HepG2 (cell line): ENCODE data around the gene ATG13. TPM values are rescaled to one million over a fixed set of nuclear protein-coding genes. Genes with fewer than 3 reads are reported as not detected.

Experiments used
- ATRX ChIP-seq: sonication (generic); formaldehyde crosslinking; IDR thresholded peaks from 2 replicates; pipeline ENCODE4 v1.4.0; 2020; ENCODE audit warnings: missing genetic modification reagents, borderline replicate concordance
- FOXJ3 ChIP-seq: sonication (generic); formaldehyde crosslinking; IDR thresholded peaks from 2 replicates; pipeline ENCODE4 v1.4.0; 2020; ENCODE audit warnings: missing genetic modification reagents, mild to moderate bottlenecking, borderline replicate concordance
- GABPB1 ChIP-seq: IDR thresholded peaks from 2 replicates; pipeline ENCODE4 v1.6.1; 2016; ENCODE audit warnings: mild to moderate bottlenecking, missing genetic modification reagents, moderate library complexity, missing compliant biosample characterization
- KDM6A ChIP-seq: IDR thresholded peaks from 2 replicates; pipeline ENCODE4 v1.6.1; 2016; ENCODE audit warnings: low read depth
- NCOA5 ChIP-seq: sonication (generic); formaldehyde crosslinking; IDR thresholded peaks from 2 replicates; pipeline ENCODE4 v1.4.0; 2020; ENCODE audit warnings: missing genetic modification reagents
- RBFOX2 ChIP-seq: fragments of 200-400 bp; formaldehyde crosslinking; IDR thresholded peaks from 2 replicates; pipeline ENCODE4 v1.6.1; 2017; ENCODE audit warnings: low read depth, mild to moderate bottlenecking, low read length
- SAFB2 ChIP-seq: sonication (generic); formaldehyde crosslinking; IDR thresholded peaks from 2 replicates; pipeline ENCODE4 v1.5.1; 2020; ENCODE audit warnings: missing genetic modification reagents, low read depth, mild to moderate bottlenecking, borderline replicate concordance
- SYNCRIP ChIP-seq: fragments of 200-400 bp; formaldehyde crosslinking; IDR thresholded peaks from 2 replicates; pipeline ENCODE4 v1.6.1; 2018; ENCODE audit warnings: mild to moderate bottlenecking, low read depth, low read length; ENCODE audit not compliant: insufficient read depth
- TRIM24 ChIP-seq: sonication (generic); formaldehyde crosslinking; IDR thresholded peaks from 2 replicates; pipeline ENCODE4 v1.8.0; 2022; ENCODE audit warnings: mild to moderate bottlenecking, missing genetic modification reagents
- ZC3H4 ChIP-seq: sonication (generic); formaldehyde crosslinking; IDR thresholded peaks from 2 replicates; pipeline ENCODE4 v1.4.0; 2020; ENCODE audit warnings: missing genetic modification reagents, borderline replicate concordance
- ZNF841 ChIP-seq: sonication (generic); formaldehyde crosslinking; IDR thresholded peaks from 2 replicates; pipeline ENCODE4 v1.8.1; 2023; ENCODE audit warnings: missing genetic modification reagents, borderline replicate concordance
- polyA plus RNA-seq, 8 experiments: library from polyadenylated mRNA; depleted of rRNA in 3 of 8; stranded (reverse) in 7 of 8; unstranded in 1 of 8; fragments of >200 nt; fragmentation: Illumina TruSeq in 4 of 8; extraction: Trizol in 4 of 8; gene quantifications; 2 replicates each; pipeline versions ENCODE4 v1.2.1 to v1.2.3, GENCODE V29; 2011 to 2016; ENCODE audit warnings: low read depth in 4 of 8, missing spikeins in 1 of 8, mixed read lengths in 1 of 8; ENCODE audit not compliant: insufficient read depth in 1 of 8
- total RNA-seq, 5 experiments: library from RNA; depleted of rRNA; stranded (reverse); fragments of >200 nt; fragmentation: Illumina TruSeq; extraction: Trizol; gene quantifications; 2 replicates each; pipeline ENCODE4 v1.2.3, GENCODE V29; 2016; ENCODE audit warnings: low read depth in 1 of 5
- TF ChIP-seq, protein P1 (sequence below): sonication (generic); formaldehyde crosslinking; IDR thresholded peaks from 2 replicates; pipeline ENCODE4 v1.4.0; 2020; ENCODE audit warnings: mild to moderate bottlenecking, missing genetic modification reagents
- TF ChIP-seq, protein P2 (sequence below): sonication (generic); formaldehyde crosslinking; IDR thresholded peaks from 2 replicates; pipeline ENCODE4 v1.8.0; 2022; ENCODE audit warnings: low read depth, missing genetic modification reagents
- TF ChIP-seq, protein P3 (sequence below): sonication (generic); formaldehyde crosslinking; IDR thresholded peaks from 2 replicates; pipeline ENCODE4 v1.4.0; 2020; ENCODE audit warnings: missing genetic modification reagents

Gene ATG13
- total and polyA plus RNA-seq, 2 of the 13 experiments (the other 11 are each of a cell fraction or from before 2014, with no cell fraction given): 55.0 to 77.3 TPM

DNA sequence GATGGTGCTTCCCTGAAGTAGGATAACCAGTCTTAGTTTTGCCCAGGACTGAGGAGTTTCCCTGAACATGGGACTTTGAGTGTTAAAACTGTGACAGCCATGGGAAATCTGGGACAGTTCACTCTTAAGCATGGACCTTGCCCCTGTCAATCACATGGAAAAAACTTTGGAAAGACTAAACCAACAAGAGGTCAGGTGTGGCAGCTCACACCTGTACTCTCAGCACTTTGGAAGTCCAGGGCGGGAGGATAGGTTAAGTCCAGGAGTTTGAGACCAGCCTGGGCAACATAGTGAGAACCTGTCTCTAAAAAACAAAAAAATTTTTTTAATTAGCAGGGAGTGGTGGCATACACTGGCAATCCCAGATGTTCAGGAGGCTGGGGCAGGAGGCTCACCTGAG, 20.2 kb upstream of the ATG13 start (continued):
- TF ChIP-seq, protein P1, sequence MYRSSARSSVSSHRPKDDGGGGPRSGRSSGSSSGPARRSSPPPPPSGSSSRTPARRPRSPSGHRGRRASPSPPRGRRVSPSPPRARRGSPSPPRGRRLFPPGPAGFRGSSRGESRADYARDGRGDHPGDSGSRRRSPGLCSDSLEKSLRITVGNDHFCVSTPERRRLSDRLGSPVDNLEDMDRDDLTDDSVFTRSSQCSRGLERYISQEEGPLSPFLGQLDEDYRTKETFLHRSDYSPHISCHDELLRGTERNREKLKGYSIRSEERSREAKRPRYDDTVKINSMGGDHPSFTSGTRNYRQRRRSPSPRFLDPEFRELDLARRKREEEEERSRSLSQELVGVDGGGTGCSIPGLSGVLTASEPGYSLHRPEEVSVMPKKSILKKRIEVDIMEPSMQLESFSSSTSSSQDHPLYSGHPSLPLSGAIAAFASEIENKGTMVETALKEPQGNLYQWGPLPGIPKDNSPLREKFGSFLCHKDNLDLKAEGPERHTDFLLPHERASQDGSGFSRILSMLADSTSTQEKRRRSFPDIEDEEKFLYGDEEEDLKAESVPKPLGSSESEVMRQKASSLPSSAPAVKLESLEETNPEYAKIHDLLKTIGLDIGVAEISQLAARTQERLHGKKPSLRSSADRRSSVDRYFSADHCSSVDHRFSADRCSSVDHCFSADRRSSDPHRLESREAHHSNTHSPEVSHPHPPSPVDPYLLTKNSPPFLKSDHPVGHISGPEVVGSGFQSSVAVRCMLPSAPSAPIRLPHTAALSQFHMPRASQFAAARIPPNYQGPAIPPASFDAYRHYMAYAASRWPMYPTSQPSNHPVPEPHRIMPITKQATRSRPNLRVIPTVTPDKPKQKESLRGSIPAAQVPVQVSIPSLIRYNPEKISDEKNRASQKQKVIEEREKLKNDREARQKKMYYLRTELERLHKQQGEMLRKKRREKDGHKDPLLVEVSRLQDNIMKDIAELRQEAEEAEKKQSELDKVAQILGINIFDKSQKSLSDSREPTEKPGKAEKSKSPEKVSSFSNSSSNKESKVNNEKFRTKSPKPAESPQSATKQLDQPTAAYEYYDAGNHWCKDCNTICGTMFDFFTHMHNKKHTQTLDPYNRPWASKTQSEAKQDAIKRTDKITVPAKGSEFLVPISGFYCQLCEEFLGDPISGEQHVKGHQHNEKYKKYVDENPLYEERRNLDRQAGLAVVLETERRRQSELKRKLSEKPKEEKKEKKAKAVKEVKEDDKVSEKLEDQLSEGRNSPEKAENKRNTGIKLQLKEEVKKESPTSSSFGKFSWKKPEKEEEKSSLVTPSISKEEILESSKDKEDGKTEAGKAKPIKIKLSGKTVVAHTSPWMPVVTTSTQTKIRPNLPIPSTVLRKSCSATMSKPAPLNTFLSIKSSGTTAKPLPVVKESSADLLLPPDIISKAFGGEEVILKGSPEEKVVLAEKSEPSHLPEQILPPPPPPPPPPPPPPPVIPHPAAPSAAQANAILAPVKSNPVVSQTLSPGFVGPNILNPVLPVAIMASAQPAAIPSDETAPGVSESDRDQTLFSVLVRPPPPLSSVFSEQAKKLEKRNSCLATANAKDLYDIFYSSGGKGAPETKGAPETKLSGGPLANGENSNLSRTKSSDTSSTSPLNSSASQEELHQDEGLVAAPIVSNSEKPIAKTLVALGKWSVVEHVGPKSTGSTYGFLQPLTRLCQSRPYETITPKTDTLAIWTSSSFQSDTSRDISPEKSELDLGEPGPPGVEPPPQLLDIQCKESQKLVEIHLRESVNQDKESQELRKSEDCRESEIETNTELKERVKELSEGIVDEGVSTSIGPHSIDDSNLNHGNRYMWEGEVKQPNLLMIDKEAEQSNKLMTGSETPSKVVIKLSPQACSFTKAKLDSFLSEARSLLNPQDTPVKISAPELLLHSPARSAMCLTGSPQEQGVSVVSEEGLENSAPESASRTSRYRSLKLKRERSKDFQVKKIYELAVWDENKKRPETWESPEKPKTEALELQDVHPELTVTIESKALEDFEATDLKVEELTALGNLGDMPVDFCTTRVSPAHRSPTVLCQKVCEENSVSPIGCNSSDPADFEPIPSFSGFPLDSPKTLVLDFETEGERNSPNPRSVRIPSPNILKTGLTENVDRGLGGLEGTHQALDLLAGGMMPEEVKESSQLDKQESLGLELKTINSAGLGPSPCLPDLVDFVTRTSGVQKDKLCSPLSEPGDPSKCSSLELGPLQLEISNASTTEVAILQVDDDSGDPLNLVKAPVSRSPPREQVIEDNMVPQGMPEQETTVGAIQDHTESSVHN (CRISPR knock-in tag): no peak
- TF ChIP-seq, protein P2, sequence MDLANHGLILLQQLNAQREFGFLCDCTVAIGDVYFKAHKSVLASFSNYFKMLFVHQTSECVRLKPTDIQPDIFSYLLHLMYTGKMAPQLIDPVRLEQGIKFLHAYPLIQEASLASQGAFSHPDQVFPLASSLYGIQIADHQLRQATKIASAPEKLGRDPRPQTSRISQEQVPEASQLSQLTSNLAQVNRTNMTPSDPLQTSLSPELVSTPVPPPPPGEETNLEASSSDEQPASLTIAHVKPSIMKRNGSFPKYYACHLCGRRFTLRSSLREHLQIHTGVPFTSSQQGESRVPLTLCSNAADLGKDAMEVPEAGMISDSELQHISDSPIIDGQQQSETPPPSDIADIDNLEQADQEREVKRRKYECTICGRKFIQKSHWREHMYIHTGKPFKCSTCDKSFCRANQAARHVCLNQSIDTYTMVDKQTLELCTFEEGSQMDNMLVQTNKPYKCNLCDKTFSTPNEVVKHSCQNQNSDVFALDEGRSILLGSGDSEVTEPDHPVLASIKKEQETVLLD (CRISPR knock-in tag): no peak
- TF ChIP-seq NCOA5 (CRISPR knock-in tag) (no peak), TRIM24 (CRISPR knock-in tag) (no peak), FOXJ3 (CRISPR knock-in tag) (0 out of 2 replicates have a peak, but pooled peaks have one; percentile 44), ATRX (CRISPR knock-in tag) (no peak), RBFOX2 (no peak), SAFB2 (CRISPR knock-in tag) (no peak), SYNCRIP (no peak), ZNF841 (no peak), KDM6A (CRISPR knock-in tag) (peak; percentile 58), ZC3H4 (CRISPR knock-in tag) (no peak), GABPB1 (CRISPR knock-in tag) (no peak)
- TF ChIP-seq, protein P3, sequence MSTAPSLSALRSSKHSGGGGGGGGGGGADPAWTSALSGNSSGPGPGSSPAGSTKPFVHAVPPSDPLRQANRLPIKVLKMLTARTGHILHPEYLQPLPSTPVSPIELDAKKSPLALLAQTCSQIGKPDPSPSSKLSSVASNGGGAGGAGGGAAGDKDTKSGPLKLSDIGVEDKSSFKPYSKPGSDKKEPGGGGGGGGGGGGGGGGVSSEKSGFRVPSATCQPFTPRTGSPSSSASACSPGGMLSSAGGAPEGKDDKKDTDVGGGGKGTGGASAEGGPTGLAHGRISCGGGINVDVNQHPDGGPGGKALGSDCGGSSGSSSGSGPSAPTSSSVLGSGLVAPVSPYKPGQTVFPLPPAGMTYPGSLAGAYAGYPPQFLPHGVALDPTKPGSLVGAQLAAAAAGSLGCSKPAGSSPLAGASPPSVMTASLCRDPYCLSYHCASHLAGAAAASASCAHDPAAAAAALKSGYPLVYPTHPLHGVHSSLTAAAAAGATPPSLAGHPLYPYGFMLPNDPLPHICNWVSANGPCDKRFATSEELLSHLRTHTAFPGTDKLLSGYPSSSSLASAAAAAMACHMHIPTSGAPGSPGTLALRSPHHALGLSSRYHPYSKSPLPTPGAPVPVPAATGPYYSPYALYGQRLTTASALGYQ: peak; percentile 70; the same call in 1 of the 2 replicates
